Activated CD4-positive, alpha-beta T cell treated with anti-CD3 and anti-CD28 coated beads, Interleukin-2, amount 10 ng/mL, durations not matched to agents 7 days and 5 days (primary cell): Measurements from ENCODE around the gene NFYA. TPM values are rescaled to one million over a fixed set of nuclear protein-coding genes. Genes with fewer than 3 reads are reported as not detected.

Experiments used
- total RNA-seq, 2 experiments: library from RNA; stranded (reverse); gene quantifications; one replicate each; pipeline ENCODE4 v1.2.3, GENCODE V29; 2021

The NFYA gene
- total RNA-seq, 2 experiments from 2014 or later: 33.8 to 36.9 TPM

Other genes with a start within 250 kb of the NFYA start
- gene UNC5CL, start 33.8 kb upstream of the NFYA start, total RNA-seq: 1 to 10 TPM; 1.1 to 1.6 TPM
- gene TSPO2, start 30.5 kb upstream of the NFYA start, total RNA-seq: not detected
- gene APOBEC2, start 19.8 kb upstream of the NFYA start, total RNA-seq: not detected
- gene OARD1, start 618 bp upstream of the NFYA start, total RNA-seq: 10 to 100 TPM; 28.4 to 32.2 TPM
- gene TREML1, start 81.4 kb downstream of the NFYA start, total RNA-seq: not detected
- gene TREM2, start 90.1 kb downstream of the NFYA start, total RNA-seq: not detected
- 10 to 100 TPM; 22.9 to 25.8 TPM for gene TREML2, start 128.2 kb downstream of the NFYA start, total RNA-seq
- gene TREML4, start 155.4 kb downstream of the NFYA start, total RNA-seq: not detected
- gene TREM1, start 213.7 kb downstream of the NFYA start, total RNA-seq: under 1 TPM in 1 of 2 experiments, not detected in 1; 0.40 TPM